Femur (tissue), 1 donor: ENCODE results near the gene FBN2.
"Not testable (repeated sequence)": the region's sequence is repeated elsewhere in the genome, so short reads cannot be mapped to it uniquely, and the experiment has no call there.

Experiments used
- DNase-seq: peaks from one replicate; pipeline ENCODE4 v3.0.0-alpha.2; 2017

The FBN2 gene

DNA sequence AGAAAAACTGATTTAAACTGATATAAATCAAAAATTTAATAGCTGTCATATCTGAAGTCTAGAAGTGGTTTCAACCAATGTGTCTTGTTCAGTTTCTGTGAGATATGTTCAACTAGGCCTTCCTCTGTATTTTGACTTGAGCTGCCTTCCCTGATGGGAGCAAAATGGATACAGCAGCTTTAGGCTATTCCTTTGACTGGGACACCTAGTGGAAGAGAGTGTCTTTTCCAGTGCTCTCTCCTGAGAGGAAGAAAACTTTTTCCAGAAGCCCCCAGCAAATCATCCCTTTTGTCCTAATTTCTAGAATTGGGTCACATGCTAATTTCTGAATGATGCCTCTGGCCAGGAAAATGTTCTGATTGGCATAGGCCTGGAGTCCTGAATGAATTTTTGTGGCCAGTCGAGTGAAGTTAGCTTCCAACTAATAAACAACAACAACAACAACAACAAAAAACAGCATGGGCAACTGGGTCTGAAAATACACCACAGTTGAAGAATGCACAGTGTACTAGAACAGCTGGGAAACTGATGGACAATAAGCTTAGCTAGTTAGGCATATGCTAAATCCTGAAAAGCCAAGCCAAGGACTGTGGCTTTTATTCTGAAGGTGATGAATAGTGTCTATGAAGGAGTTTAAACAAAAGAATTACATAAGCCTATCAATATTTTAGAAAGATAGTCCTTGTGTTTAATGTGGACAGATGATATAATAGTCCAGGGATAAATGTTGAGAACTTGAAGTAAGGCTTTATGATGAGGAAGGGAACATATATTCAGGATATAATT is 125.7 kb downstream of the FBN2 start:
- no peak for DNase-seq

DNA sequence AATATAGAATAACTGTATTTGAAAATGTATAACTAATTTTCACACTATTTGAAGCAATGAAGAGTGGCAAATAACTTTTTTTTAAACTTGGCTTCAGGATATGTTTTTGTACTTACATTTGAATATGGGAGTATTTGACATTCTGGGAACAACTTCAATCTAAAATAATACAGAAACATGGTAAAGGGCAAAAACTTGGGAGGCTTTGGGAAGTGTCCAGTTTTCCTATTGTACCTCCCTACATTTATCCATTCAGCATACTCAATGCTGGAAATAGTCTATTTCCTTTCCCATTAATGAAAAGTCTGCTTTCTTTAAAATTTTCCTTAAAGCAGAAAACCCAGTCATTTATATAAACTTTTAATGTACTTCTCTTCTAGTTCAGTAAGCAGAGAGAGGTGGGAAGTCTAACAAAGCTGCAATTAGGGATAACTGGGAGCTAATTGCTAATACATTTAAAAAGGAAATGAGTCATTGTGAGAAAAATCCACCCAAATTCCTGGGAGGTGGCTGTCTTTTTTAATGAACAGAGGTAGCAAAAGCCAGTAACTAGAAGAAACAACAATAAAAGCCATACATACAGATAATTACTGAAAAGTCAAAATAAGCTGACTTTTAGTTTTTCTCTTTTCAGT is 128.8 kb downstream of the FBN2 start:
- no peak for DNase-seq

DNA sequence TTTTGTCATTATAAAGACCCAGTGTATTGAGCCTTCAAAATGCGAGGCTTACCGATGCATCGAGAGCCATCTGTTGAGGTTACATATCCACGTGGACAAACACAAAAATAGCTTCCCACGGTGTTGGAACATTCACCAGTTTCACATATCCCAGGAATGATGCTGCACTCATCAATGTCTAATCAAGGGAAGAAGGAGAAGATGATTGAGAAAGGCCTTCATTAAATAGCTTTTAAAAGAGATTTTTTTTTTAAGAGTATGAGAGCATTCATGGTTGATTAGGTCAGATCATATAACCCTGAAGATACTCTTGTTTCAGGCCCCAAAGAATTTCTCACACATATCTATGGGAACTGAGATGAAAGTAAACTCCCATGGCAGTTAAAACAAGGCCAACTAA is 129.4 kb downstream of the FBN2 start:
- no peak for DNase-seq

DNA sequence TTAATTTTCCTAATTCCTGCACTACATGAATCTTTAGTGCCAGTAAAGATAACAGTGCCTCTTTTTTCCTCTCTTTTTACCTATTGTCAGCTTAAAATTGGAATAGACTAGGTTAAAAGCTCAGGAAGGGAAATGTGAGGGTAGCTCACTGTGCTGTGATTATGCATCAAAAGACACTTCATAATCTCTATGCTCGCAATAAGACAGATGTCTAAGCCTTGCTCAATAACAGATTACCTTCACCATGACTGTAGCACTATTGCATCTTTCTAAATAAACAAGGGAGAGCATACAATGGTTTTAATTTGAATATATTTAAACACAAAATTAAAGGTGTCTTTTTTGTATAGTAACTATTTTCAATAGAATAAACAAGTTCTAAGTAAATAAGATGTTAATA is 130.1 kb downstream of the FBN2 start:
- DNase-seq: no peak

DNA sequence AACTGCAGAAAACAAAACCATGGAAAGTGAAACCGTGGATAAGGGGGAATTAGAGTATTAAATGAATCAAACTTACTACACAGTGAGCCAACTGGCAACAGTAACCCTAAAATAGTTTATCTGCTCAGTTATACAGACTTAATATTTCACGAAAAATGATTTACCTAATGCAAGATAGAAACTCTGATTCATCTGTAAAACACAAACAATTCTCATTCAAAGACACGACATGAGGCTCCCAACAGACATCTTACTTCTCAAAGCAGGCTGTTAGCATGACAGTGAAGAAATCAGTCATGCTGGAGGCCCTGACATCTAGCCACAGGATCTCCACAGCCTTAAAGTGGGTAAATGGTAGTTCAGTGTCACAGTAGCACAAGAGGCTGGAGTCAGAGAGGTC is 131.2 kb downstream of the FBN2 start:
- no peak for DNase-seq

DNA sequence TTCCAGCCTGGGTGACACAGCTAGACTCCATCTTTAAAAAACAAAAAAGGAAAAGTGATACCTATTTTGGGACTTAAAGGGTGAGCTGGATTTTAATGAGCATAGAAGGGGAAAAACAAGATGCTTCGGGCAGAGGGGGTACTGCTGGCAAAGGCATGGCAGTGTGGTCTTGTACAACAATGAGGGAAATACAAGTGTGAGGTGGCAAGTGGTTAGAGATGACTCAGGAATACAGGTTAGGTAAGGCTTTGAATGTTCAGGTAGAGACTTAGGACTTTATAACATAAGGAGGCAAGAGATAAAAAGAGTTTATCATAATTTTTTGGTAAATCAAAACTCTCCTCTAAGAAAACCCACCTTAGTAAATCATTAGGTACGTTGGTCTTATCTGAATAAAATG is 132.9 kb downstream of the FBN2 start:
- DNase-seq: no peak

DNA sequence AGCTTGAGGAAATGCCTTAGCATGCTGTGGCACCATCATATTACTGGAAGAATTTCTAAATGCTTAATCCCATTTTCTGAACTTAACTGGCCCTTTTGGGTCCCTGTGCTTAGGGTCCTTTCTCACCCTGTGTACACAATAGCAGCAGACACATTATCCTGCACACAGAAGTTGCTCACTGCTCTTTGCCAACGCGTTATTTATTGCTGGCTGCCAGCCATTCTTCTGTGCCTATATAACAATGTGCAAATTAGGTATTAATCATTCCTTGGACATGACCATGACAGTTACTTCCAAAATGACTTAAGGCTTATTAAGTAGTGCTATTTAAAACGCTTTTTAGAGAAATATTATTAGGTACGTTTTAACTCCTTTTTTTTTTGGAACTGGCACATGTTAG is 134.7 kb downstream of the FBN2 start:
- no peak for DNase-seq

DNA sequence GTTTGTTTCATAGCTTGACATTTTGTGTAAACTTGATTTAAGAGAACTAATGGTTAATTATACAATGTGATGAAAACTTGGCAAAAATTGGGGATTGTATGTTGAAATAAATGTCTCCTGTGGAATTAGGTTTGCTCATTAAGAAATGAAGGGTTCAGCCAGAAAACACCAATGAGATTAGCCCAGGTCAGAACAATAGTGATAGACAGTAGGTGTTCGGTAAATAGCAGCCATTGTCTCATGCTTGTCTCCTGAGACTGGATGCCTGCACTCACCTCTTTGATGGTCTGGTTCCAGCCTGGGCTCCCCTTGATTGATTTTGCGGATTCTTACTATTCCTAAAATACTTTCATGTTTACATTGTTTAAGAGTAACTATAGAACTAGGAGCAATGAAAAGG is 135.5 kb downstream of the FBN2 start:
- DNase-seq: no peak

DNA sequence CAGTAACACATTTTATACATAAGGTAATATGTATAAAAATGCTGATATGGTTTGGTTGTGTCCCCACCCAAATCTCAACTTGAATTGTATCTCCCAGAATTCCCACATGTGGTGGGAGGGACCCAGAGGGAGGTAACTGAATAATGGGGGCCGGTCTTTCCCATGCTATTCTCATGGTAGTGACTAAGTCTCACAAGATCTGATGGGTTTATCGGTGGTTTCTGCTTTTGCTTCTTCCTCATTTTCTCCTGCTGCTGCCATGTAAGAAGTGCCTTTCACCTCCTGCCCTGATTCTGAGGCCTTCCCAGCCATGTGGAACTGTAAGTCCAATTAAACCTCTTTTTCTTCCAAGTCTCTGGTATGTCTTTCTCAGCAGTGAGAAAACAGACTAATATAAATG is 137.3 kb downstream of the FBN2 start:
- not testable (repeated sequence) for DNase-seq

DNA sequence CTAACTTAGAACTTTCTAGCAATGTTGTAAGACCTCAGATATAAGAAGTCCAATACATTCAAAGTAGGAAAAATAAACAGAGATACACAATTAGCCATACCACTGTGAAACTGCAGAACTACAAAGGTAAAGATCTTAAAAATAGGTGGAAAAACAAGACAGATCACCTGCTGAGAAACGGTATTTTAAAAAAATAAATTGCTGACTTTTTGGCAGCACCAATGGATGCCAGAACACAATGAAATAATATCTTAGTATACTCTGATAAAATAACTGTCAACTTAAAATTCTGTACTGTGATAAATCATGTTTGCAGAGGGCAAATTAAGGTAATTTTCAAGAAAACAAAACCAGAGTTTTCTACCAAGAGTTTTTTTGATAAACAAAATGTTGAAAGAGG is 138.9 kb downstream of the FBN2 start:
- DNase-seq: no peak

DNA sequence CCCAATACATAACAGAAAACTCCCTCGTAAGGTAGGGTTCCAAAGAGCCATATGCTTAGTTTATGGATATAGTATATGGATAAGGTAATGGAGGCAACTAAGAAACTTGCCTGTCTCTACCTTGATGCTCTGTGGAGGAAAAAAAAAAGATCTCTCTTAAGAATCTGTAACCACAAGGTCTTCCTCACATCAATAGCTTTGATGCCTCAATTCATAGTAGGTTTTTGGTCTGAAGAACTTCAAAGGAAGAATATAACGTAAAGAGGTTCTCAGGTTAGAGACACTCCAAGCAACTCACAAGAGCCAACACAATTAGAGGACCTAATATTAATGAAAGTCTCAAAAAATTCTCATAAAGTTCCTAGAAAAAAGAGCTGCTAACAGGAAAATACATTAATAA is 140.2 kb downstream of the FBN2 start:
- no peak for DNase-seq

DNA sequence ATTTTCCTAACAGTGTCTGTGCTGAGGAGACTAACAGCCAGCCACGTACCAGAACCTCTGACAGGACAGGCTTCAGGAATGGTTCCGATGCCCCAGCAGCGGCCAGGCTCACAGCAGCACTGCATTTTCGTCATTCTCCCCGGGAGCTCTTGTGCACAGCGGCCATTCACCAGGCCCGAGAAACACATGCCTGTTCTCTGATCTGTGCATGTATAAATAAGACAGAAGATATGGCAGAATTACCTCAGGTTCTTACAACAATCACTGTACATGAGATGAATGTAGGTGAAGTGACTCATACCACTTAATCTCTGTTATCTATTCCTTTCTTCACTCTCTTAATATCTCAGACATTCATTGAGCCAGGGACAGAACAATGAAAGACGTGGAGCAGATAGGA is 143.0 kb downstream of the FBN2 start:
- no peak for DNase-seq

DNA sequence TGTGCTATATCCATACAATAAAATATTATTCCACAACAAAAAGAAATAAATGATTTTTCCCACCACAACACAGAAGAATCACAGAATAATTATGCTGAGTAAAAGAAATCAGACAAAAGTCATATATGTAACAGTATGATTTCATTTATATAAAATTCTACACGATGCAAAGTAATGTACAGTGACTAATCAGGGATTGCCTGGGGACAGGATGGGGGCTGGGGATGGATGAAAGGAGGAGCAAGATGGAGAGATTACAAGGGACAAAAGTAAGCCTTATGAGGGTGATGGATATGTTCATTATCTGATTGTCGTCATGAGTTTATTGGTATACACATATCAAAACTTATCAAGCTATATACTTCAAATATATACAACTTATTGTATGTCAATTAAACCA is 154.0 kb downstream of the FBN2 start:
- no peak for DNase-seq

DNA sequence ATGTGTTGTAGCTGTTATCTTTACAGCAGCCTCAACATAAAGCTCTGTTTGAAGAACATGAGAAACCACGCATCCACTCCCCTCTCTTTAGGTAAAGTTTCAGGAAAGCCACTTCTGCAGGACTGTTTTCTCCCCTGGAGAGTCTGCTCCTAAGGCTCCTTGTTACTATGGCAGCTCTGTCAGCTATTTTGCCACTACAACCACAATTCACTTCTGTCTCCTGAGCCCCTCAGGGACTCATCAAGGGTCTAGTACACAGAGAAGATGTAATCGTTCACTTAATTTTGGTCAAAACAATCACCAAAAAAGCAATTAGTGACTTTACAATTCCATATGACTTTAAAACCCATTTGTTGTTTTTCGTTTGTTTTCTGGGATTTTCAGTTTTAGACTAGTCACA is 157.7 kb downstream of the FBN2 start:
- DNase-seq: no peak

DNA sequence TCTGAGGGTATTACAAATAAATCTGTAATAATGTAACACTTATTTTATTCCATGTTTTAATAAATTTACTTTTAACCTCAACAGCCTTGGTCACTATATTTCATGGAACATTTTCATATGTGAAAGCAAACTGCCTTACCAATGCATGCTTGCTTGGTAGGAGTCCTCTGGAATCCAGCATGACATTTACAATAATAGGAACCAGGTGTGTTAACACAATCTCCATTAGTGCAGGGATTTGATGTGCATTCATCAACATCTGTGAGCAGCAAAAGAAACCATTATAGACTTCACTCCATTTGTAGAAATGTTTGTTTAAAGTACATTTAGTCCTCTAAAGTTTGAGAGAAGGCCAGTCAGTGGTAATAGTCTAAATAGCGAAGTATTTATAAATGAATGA is 159.4 kb downstream of the FBN2 start:
- DNase-seq: no peak

DNA sequence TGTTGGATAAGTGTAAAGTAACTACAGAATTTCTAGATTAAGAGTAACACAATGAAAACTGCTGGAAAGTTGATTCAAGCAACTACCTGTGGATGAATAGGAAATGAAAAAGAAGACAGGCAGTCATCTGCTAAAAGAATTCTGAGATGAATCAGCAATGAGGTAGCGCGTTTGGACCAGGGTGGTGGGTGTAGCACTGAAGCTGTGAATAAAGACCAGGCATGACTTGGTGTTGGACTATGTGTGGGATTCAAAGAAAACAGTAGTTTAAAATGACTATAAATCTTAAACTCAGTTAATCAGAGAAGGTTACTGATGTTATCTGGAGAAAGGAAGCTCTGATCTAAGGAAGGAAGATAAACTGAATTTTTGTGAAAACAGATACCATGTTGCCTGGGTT is 159.8 kb downstream of the FBN2 start:
- no peak for DNase-seq

DNA sequence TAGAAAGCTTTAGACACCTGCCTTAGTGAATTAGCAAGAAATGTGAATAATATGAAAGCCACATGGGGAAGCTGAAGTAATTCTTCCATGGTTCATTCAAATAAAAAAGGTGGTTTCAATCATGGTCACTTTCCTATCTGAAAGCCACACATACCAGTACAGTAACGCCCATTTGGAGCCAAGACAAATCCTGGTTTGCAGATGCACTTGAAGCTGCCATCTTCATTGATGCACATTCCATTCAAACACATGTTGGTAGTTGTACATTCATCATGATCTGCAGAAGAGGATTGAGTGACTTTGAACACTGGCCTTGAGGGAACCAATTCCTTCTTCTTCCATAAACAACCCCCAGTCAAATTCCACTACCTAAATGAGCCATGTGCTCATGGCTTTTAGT is 161.5 kb downstream of the FBN2 start:
- no peak for DNase-seq

DNA sequence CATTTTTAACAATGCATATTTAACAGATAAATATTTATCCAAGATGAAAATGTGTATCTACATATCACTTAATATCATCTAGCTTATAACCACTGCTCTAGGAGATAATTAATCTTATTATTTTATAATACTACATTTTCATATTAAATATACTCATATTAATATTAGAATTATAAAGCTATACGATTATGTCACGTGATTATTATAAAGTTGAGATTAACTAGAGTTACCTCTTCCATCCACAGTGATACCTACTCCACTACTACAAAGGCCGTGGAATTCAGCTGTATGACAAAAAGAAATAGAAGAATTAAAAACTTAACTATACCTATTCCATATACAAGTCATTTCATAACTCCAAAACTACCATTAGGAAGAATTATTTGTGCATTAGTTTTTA is 171.9 kb downstream of the FBN2 start:
- no peak for DNase-seq

DNA sequence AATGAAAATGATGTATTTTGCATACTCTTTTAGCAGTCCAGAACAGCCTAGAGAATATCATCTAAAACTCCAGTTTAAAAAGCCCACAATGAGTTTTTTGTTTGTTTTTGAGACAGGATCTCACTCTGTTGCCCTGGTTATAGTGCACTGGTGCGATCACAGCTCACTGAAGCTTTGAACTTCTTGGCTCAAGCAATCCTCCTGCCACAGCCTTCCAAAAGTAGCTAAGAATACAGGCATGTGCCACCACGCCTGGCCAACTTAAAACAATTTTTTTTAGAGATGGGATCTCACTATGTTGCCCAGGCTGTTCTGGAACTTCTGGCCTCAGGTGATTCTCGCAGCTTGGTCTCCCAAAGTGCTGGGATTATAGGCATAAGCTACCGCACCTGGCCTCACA is 175.7 kb downstream of the FBN2 start:
- no peak for DNase-seq

DNA sequence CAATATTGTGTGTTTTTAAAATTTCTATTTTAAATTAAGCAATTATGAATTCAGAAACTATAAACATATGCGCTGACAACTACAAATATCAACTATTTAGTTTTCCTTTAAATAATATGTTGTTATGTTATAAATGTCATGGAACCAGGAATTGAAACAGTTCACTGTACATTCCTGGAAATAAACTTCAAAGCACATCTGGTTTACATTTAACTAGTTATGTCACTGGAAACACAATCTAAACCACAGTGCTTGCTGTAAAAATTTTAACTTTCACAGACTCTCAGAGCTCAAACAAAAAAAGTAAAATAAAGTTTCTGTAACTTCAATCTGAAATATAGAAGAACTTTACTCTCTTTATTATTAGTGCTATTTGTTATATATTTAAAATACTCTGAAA is 179.2 kb downstream of the FBN2 start:
- DNase-seq: no peak

DNA sequence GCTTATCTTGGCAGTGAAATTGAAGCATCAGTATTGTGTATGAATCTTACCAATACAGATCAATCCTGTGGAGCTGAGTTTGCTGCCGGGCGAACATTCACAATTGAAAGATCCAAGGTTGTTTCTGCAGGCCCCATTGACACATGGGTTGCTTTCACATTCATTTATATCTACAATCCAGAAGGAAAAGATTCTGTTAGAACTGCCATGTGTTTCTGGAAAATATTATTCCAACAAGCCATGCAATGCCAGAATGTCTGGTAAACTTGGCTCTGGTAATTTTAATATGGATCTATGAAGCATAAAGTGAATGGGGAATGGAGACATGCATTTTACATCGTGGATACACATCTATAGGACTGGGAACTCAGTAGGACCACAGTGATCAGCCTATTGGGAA is 180.8 kb downstream of the FBN2 start:
- DNase-seq: no peak

DNA sequence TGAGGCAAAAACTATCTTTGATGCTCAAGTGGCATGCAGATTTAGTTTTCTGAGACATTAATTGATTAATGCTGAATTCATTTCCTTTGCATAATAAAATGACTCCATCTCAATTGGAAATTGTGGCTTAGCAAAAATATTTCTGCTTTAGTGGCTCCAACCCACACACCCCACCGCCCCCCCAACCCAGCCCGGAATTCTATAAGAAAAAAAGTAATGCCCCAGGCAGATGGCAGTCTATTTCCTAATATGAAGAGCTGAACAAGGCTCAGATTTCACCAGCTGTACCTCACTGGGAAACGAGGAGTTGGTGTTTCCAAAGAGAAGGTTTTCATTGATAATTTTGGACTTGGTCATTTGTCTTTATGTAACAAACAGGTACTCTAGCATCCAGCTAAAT is 182.1 kb downstream of the FBN2 start:
- no peak for DNase-seq

DNA sequence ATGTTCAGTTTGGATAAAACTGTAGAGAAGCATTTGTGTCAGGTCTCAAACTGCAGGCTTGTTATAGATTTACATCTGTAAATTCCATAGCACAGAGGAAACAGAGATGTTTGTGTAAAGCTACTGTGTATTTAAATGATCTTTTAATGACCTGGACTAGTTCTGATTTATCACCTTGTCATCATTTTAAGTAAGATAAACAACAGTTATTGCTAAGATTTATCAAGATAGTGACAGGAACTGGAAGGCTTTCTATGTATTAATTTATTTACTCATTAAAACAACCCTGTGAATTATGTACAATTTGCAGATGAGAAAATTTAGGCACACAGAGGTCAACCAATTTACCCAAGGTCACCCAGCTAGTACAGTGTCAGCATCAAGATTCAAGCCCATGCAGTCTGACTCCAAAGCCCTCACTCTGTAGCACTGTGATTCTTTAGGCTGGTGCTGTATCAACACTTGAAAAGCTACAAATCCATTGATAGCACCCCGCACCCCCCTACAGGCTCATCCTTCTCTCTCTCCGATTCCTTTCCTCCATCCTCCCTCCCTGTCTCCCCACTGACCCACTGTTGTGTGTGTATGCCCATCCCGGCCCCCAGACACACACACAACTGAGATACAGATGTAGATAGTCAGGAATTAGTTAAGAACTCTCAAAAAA is 184.5 kb downstream of the FBN2 start:
- no peak for DNase-seq

DNA sequence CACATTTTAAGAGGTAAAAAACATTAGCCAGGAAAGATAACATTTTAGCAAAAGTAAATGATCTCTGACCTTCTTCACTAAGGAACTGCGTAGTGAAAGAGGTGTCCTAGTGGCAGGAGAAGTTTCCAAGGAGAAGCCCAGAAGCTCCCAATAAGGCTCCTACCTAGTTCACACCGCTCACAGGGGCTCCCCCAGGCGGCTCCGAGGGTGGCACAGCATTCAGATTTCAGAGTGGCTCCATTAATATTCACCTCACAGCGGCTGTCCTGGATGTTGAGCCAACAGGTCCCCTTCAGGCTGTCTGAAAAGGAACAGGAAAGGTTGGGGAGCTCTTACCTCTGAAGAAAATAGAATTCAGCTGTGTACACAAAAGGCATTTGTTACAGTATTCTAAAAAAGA is 187.3 kb downstream of the FBN2 start:
- DNase-seq: no peak
